HG02970 (cell line): ENCODE data around the gene TMEM141.
"Not testable (repeated sequence)": the region's sequence is repeated elsewhere in the genome, so short reads cannot be mapped to it uniquely, and the experiment has no call there.

Source experiments
- ATAC-seq: cut with Tn5 transposase; IDR thresholded peaks from one replicate; pipeline ENCODE4 v1.9.1; 2021; ENCODE audit warnings: mild to moderate bottlenecking, moderate library complexity, moderate number of reproducible peaks; ENCODE audit not compliant: unreplicated experiment, low FRiP score

The TMEM141 gene

DNA sequence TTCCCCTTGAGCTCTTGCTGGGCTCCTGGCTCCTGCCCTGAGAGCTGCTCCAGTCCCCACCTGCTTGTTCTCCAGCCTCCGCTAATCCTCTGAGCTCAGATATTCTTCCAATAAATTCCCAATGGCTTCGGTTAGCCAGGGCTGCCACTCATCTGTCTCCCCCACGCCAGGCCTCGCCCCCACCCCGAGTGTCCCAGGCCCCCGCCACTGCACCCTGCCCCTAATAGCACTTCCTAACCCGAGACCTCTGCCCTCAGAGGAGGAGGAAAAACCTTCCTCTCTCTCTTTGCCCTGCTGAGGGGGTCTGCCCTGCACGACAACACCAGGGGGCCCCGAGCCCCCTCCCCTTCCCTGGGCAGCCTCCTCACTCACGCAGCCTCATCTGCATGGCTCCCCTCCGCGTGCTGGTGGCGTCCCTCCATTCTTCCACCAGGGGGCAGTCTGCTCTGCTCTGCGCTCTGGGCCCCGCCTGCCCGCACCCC is 21.4 kb upstream of the TMEM141 start:
- ATAC-seq = no peak

DNA sequence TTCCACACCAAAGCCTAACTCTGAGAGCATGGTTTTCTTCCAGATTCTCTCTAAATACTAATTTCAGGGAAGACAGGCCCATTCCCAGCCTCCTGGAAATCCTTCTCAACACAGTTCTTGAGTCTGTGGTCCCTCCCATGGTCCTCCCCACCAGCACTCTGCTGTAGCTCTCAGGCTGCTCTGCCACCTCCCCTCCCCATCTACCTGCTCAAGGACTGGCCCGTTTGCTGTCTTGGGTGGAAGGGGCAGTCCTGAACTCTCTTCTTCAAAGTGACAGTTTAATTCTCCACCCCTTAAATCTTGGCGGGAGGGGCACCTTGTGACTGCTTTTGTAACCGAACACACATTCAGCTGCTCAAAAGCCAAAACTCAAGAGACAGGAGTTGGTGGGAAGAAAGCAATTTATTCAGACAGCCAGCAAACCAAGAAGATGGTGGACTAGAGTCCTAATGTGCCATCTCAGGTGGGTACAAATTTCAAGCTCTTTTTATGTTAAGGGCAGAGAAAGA is 19.2 kb upstream of the TMEM141 start:
- ATAC-seq = no peak

DNA sequence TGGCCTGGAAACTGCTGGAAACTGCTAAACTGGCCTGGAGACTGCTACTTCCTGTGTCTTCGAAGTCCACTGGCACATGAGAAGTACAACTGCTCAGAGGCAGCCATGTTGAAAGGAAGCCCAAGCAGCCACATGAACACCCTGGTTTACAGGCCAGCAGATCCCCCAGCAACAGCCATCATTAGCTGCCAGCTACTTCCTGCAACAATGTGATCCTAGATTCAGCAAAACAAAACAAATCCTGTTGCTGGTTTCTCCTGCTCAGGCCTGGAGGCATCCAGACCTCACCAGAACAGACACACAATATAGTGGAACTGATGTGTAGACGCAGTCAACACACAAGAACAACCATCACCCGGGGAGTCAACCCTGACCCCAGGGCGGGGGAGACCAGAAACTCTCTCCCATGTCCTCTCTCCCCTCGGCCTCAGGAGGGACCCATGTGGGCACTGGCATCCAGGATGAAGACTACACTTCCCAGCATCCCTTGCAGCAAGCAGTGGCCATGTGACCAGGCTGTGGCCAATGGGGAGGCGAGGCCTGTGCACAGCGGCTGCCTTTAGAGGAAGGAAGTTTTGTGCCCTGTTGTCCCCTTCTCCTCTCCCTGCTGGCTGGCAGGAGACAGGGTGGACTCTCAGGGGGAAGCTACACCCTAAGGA is 17.6 kb upstream of the TMEM141 start:
- no peak for ATAC-seq

DNA sequence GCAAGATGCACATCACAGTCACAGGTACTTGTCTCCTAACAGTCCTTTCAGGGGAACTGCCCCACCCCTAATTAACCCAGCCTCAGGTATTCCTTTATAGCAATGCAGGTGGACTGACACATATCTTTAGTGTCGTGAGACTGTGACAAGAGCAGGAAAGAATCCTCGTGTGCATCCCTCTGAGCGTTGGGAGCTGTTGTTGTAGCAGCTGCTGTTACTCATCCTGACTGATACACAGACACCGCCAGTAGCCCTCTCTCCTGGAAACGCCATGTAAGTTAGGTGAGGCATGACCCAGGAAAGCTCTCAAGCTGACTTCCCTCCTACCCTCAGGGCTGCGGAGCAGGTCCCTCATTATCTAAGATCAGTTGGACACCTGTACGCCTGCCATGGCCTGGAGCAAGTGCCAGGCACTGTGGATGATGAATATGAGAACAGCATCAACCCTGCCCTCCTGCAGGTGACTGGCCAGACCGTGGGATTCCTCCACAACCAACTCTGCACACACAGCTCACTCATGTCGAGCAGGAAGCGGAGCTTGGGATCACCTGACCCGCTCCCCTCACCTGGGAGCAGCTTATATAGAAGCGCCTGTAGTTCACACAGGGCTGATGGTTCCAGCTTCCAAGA is 16.6 kb upstream of the TMEM141 start:
- no peak for ATAC-seq

DNA sequence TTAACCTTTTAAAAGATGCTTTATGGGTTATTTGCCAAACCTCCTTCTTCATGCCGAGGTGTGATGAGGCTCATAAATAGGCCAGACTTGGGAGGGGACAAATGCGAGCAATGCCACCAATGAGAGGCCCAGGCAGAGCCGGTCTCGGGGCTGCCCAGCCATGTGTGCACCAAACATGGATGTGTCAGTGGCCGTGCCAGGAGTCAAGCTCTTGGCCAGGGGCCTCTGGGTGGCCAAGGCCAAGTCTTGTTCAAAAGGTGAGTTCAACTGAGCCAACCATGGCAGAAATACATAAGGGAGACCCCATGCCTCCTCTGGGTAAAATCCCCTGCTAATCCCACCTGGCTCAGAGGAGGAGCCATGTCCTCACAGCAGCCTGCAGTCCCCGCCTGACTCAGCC is 16.0 kb upstream of the TMEM141 start:
- no peak for ATAC-seq

DNA sequence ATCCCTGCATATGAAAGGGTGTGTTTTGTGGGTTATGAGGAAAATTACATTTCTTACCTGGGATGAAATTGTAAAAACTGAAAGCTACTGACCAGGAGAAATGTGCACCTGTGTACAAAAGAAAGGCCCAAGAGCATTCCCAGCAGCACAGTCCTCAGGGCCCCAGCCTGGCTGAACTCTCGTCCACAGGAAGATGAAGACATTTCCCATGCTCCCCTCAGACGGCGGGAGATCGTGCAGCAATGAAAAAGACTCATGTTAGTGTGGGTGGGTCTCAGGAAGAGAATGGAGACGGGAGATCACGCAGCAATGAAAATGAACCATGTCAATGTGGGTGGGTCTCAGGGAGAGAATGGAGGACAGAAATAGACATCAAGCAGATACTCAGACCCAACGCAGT is 14.2 kb upstream of the TMEM141 start:
- no peak for ATAC-seq

DNA sequence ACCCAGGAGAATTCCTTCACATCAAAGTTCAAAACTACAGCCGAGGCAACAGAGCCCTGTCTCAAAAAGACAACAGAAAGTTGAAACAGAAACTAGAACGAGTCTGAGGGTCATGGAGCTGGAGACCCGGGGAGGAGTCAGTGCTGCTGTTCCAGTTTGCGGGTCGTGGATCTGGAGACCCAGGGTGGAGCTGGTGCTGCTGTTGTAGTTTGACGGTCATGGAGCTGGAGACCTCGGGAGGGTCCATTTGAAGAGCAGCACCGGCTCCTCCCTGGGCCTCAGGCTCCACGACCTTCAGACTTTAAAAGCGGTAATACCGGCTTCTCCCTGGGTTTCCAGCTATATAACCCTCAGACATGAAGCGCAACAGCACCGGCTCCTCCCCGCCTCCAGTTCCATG is 13.8 kb upstream of the TMEM141 start:
- no peak for ATAC-seq

DNA sequence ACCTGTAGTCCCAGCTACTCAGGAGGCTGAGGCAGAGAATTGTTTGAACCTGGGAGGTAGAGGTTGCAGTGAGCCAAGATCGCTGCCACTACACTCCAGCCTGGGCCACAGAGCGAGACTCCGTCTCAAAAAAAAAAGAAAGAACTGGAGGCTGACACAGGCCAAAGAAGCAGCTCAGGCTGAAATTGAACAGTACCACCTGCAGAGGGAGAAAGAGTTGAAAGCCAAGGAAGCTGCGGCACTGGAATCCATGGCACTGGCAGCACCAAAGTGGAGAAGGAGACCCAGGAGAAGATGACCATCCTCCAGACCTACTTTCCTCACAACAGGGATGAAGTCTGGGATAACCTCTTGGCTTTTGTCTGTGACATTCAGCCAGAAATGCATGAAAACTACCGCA is 11.3 kb upstream of the TMEM141 start:
- ATAC-seq = no peak

DNA sequence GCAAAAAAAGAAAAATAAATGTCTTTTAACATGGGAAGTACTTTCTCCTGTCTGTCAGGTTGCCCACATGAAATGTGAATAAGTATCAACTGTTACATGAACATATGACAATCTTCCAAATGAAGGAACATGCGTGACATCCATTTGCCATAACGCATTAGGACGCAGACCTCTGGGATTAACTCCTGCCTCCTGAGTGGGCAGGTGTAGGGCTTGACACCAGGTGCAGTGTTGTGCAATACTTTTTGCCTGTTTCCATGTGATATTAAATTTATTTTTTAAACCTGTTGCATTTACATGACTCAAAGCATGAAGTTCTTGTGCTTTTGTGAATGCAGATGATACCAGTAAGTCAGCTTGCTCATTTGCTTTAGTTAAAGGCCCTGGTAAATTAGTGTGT is 8.7 kb upstream of the TMEM141 start:
- no peak for ATAC-seq

DNA sequence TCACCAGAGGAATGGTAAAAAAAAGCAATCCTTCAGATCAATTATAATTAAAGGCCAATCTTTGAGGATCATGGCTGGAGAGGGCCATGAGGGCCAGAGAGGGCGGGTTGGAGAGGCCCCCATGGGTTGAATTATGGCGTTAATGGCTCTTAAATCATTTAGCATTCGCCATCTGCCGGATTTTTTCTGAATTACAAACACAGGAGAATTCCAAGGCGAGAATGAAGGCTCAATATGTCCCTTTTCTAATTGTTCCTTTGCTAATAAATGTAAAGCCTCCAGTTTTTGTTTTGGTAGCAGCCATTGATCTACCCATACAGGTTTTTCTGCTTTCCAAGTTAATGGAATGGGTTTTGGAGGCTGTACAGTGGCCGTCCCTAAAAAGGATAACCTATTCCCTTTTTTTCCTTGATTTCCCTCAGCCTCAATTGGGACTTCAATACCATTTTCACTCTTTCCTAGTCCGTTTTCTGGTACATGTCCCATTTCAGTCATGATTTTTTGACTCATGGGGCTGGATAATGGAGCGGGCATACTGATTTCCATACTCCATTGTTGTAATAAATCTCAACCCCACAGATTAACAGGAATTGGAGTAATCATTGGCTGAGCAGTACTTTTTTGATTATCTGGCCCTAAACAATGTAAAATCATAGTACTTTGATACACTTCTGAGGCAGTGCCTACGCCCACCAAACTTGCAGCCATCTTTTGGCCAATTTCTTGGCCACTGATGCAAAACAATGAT is 6.7 kb upstream of the TMEM141 start:
- no peak for ATAC-seq

DNA sequence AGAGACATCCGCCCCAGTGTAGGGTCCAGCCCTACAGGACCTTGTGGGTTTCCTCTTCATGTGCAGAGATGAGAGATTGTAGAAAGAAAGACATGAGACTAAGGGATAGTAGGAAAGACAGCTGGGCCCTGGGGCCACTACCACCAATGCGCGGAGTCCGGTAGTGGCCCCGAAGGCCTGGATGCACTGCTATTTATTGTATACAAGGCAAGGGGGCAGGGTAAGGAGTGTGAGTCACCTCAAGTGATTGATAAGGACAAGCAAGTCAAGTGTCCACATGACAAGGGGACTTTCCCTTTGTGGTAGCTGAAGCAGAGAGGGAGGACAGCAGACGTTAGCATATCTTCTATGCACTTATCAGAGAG is 6.2 kb upstream of the TMEM141 start:
- no peak for ATAC-seq

DNA sequence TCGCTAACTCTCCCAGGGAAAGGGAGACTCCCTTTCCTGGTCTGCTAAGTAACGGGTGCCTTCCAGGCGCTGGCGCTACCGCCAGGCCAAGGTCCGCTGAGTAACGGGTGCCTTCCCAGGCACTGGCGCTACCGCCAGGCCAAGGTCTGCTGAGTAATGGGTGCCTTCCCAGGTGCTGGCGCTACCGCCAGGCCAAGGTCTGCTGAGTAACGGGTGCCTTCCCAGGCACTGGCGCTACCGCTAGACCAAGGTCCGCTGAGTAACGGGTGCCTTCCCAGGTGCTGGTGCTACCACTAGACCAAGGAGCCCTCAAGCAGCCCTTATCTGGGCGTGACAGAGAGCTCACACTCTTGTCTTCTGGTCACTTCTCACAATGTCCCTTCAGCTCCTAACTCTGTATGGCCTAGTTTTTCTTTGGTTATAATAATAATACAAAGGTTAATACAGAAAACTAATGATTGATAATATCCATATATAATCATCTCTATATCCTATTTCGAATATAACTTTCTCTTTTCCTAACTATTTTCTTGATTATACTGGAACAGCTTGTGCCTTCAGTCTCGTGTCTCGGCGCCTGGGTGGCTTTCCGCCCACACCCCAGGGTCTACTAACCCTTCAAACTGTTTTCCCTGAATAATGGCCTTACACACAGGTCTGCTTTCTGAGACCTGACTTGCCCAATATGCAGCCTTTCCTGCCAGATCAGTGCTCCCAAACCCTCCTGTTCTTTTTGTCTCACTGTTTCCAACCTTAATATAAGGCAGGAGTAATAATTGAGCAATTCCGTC is 5.4 kb upstream of the TMEM141 start:
- ATAC-seq = not testable (repeated sequence)

DNA sequence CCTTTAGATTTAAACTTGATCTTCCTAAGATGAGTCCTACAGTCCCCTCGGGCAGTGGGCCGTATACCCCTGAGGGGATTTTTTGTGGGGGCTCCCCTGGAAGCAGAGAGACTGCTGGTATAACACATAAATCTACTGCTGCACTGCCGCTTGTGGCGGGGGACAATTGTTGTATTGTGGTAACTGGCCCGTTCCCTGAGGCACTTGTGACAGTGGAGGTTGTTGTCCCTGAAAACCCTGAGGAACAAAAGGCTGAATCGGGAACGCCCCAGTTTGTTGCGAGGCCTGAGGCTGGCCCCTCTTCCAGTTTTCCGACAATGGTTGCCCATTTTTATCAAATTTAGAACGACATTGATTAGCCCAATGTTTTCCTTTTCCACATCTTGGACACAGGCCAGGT is 4.7 kb upstream of the TMEM141 start:
- ATAC-seq = no peak

DNA sequence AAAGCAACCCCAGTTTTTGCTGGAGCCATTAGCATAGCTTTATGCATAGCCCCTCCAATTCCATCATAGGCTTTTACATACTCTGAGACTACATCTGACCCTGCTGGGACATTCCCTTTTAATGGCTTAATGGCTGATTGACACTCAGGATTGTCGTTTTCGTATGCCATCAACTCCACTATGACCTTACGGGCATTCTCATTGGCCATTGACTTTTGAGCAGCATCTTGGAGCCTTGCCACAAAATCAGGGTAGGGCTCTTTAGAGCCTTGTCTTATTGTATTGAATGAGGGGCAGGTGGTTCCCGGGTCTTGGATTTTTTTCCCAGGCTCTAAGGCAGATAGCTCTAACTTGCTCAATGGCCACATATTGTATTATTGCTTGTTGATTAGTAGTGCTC is 4.2 kb upstream of the TMEM141 start:
- ATAC-seq = not testable (repeated sequence)

DNA sequence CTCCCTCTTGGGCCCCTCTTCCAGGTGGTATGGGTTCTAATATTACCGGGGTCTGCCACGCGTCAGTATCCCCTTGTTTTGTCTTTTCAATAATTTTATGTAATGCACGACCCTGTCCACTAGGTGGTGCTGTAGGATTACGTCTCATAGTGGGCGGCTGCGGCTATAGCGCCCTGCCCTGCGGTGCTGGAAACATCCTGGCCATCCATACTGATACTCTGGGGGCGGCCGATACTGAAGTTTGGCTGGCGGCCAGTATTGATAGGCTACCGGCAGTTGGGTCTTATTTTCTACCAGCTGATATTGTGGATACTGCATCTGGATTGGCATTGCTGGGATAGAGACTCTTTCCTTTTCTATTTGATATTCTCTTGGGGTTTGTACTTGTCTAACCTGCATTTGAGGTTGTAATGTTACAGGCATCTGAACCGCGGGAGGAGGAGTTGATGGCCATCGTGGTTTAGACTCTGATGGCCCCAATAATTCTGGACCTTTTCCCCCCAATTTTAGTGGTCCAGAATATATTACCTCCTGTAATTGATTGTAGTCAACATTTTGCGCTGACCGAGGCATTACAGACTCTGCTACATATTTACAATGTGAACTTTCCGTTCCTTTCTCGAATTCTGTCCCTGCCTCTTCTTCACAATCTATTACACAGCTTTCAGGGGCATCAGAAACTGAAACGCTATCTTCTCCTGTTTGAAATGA is 3.3 kb upstream of the TMEM141 start:
- ATAC-seq = no peak

DNA sequence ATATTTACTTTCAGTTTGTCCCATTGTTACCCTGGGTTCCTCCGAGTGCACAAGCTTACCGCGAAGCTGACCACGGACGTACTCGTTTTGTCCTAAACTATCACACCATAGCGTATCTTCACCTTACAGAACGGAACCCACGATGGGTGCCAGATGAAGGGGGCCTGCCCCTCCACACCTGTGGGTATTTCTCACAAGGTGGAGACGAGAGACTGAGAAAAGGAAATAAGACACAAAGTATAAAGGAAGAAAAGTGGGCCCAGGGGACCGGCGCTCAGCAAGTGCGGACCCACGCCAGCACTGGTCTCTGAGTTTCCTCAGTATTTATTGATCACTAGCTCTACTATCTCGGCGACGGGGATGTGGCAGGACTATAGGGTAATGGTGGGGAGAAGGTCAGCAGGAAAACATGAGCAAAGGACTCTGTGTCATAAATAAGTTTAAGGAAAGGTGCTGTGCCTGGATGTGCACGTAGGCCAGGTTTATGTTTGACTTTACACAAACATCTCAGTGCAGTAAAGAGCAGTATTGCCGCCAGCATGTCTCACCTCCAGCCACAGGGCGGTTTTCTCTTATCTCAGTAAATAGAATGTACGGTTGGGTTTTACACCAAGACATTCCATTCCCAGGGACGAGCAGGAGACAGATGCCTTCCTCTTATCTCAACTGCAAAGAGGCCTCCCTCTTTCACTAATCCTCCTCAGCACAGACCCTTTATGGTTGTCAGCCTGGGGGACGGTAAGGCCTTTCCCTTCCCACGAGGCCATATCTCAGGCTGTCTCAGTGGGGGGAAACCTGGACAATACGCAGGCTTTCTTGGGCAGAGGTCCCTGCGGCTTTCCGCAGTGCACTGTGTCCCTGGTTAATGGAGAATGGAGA is 2.3 kb upstream of the TMEM141 start:
- not testable (repeated sequence) for ATAC-seq

DNA sequence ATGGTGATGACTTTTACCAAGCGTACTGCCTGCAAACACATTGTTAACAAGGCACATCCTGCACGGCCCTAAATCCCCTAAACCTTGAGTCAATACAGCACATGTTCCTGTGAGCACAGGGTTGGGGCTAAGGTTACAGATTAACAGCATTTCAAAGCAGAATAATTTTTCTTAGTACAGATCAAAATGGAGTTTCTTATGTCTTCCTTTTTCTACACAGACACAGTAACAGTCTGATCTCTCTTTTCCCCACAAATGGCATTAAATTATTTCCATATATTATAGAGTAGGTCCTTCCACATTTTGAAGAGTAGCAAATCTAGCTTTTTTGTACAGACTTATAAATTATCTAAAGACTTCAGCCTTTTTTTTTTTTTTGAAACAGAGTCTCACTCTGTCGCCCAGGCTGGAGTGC is 1.6 kb upstream of the TMEM141 start:
- ATAC-seq = no peak

DNA sequence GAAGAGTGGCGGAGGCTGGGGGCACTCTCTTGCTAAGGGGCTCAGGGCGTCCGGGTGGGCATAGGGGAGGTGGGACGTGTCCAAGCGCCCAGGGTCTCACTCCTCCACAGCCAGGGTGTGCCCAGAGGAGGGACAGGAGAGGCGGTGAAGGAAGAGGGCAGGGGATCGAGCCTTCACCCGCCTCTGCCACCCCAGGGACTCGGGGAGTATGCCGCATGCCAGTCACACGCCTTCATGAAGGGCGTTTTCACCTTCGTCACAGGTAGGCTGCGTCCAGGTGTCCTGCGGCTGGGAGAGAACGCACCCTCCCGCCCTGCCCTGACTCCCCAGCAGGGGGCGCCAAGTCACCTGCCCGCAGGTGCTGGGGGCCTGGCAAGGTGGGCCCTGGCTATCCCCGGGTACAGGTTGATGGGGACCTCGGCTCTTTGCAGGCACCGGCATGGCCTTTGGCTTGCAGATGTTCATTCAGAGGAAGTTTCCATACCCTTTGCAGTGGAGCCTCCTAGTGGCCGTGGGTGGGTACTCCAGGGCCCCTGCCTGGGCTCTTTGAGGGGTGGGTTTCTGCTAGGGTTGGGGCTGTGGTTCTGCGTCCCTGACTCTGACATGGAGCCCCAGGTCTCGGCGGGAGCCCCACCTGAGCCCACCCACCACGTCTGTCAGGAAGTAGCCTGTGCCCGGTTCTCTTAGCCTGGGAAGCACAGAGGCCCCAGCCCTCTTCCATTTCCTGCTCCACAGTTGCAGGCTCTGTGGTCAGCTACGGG is 552 bp downstream of the TMEM141 start:
- ATAC-seq = peak; percentile 4
